Stimulated activated CD4-positive, alpha-beta T cell treated with anti-CD3 and anti-CD28 coated beads, Interleukin-12 subunit alpha, Interleukin-12 subunit beta, amount 100 ng/mL, for 48 hours (primary cell): ENCODE measurements around the gene KRTAP9-8.
"Not testable (repeated sequence)": the region's sequence is repeated elsewhere in the genome, so short reads cannot be mapped to it uniquely, and the experiment has no call there.

Source experiments
- DNase-seq, 3 donors: peaks; one replicate each; pipeline ENCODE4 v3.0.0-alpha.2; 2020; ENCODE audit warnings: low read depth in 2 of 3, low spot score in 1 of 3

KRTAP9-8 gene

GRCh38 chr17:41255381-41256290, 17.8 kb downstream of the KRTAP9-8 start, which contains the start of gene KRTAP9-9:
Gene KRTAP9-9 (plus strand): TSS chr17:41255384.
- DNase-seq, result not testable (repeated sequence)

- no peak for DNase-seq
Measured at GRCh38 chr17:41256291-41256685, 18.5 kb downstream of the KRTAP9-8 start.

GRCh38 chr17:41258406-41258805, 20.6 kb downstream of the KRTAP9-8 start:
- DNase-seq, result no peak

- no peak for DNase-seq
Measured at GRCh38 chr17:41263212-41263611, 25.4 kb downstream of the KRTAP9-8 start.

GRCh38 chr17:41264599-41264998, 26.8 kb downstream of the KRTAP9-8 start:
- DNase-seq, result no peak

GRCh38 chr17:41265078-41265477, 27.3 kb downstream of the KRTAP9-8 start, which contains the start of gene KRTAP9-6:
Gene KRTAP9-6 (plus strand): TSS chr17:41265378. CDS start chr17:41265378, 0 bp downstream.
- DNase-seq, result no peak

GRCh38 chr17:41267711-41268110, 29.9 kb downstream of the KRTAP9-8 start:
- DNase-seq, result no peak

- DNase-seq, result not testable (repeated sequence)
Measured at GRCh38 chr17:41271323-41271722, 33.5 kb downstream of the KRTAP9-8 start.

GRCh38 chr17:41271858-41272257, 34.1 kb downstream of the KRTAP9-8 start:
- DNase-seq, result no peak

- DNase-seq, result not testable (repeated sequence)
Measured at GRCh38 chr17:41275648-41276190, 37.9 kb downstream of the KRTAP9-8 start, which contains the start of gene KRTAP9-7. Gene KRTAP9-7 (plus strand): TSS chr17:41275698. CDS start chr17:41275698, 0 bp downstream.

GRCh38 chr17:41278176-41278955, 40.6 kb downstream of the KRTAP9-8 start:
- no peak for DNase-seq

GRCh38 chr17:41284043-41284442, 46.2 kb downstream of the KRTAP9-8 start:
- no peak for DNase-seq

GRCh38 chr17:41284546-41284945, 46.7 kb downstream of the KRTAP9-8 start:
- DNase-seq, result no peak

- DNase-seq, result no peak
Measured at GRCh38 chr17:41287050-41287449, 49.3 kb downstream of the KRTAP9-8 start.
